Activated CD4-positive, alpha-beta T cell treated with anti-CD3 and anti-CD28 coated beads, Interleukin-2, amount 10 ng/mL, durations not matched to agents 24 days and 14 days (primary cell): ENCODE measurements around the gene DENND1A. TPM values are rescaled to one million over a fixed set of nuclear protein-coding genes. Genes with fewer than 3 reads are reported as not detected.

Source experiments
- DNase-seq: peaks from one replicate; pipeline ENCODE4 v3.0.0; 2022
- H3K27ac Mint-ChIP-seq: one replicate; pipeline ENCODE4 v1.8.0; 2022; ENCODE audit warnings: mild to moderate bottlenecking, mixed read lengths
- H3K27me3 Mint-ChIP-seq: one replicate; pipeline ENCODE4 v1.8.0; 2022; ENCODE audit warnings: mixed read lengths
- H3K36me3 Mint-ChIP-seq: one replicate; pipeline ENCODE4 v1.8.0; 2022; ENCODE audit warnings: low read depth, mild to moderate bottlenecking, mixed read lengths
- H3K4me1 Mint-ChIP-seq: one replicate; pipeline ENCODE4 v1.8.0; 2021; ENCODE audit warnings: mixed read lengths
- H3K4me3 Mint-ChIP-seq: one replicate; pipeline ENCODE4 v1.8.0; 2022; ENCODE audit warnings: mild to moderate bottlenecking, moderate library complexity, mixed read lengths
- H3K9me3 Mint-ChIP-seq: one replicate; pipeline ENCODE4 v1.8.0; 2021; ENCODE audit warnings: mixed read lengths
- intact Hi-C: fragments of 100-400 bp; cut with micrococcal nuclease; formaldehyde crosslinking; loops from one replicate; pipeline ENCODE4 v1.15.1; 2023
- total RNA-seq: library from RNA; stranded (reverse); gene quantifications from 2 replicates; pipeline ENCODE4 v1.2.3, GENCODE V29; 2022

The DENND1A gene
- total RNA-seq, 1 donor from 2014 or later = 25.2 TPM

DNA sequence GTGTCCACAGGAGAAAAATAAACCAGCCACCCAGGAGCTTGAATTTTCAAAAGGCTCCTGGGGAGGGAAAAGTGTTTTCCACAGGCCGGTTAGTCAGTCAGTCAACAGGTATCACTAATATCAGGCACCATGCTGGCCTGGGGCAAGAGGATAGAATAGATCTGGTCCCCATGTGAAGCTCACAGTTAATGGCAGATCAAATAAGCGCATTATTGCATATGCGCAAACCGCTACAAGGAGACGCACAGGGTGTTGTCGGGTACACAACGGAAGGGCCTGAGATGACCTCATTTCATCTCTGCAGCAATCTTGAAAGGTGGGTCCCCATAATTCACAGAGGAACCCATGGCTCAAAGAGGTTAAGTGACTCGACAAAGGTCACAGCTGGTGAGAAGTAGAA, 313.2 kb downstream of the DENND1A start:
- H3K27ac Mint-ChIP-seq = no peak overlapping the region
- H3K4me3 Mint-ChIP-seq = no peak overlapping the region
- H3K9me3 Mint-ChIP-seq = no peaks in the 10 kb centered on the region
- DNase-seq = no peak
- H3K4me1 Mint-ChIP-seq = no peaks in the 10 kb centered on the region
- no peaks in the 10 kb centered on the region for H3K36me3 Mint-ChIP-seq
- H3K27me3 Mint-ChIP-seq = no peaks in the 10 kb centered on the region
- intact Hi-C loops = no loop called here

DNA sequence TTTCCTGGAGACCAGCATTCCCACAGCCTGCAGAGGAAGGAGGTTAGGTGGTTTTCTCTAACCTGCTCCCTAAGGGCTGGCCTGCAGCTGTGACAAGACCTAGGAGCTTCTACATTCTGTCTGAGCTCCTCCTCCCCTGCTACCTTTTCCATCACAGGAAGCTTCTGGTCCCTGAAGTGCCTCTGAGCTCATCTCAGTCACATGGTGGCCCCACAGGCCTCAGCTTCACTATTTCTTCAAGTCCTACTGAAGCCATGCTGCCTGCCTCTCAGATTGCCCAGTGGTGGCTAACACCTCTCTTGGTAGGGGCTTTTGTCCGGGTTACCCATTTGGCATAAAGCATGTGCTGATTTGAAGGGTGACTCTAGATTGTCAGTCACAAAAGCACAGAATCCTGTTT, 314.5 kb downstream of the DENND1A start:
- Mint-ChIP-seq H3K27me3 (no peaks in the 10 kb centered on the region), H3K4me1 (no peaks in the 10 kb centered on the region), H3K9me3 (no peaks in the 10 kb centered on the region), H3K27ac (no peak overlapping the region), H3K36me3 (no peaks in the 10 kb centered on the region), H3K4me3 (no peak overlapping the region)
- intact Hi-C loops = no loop called here
- no peak for DNase-seq

DNA sequence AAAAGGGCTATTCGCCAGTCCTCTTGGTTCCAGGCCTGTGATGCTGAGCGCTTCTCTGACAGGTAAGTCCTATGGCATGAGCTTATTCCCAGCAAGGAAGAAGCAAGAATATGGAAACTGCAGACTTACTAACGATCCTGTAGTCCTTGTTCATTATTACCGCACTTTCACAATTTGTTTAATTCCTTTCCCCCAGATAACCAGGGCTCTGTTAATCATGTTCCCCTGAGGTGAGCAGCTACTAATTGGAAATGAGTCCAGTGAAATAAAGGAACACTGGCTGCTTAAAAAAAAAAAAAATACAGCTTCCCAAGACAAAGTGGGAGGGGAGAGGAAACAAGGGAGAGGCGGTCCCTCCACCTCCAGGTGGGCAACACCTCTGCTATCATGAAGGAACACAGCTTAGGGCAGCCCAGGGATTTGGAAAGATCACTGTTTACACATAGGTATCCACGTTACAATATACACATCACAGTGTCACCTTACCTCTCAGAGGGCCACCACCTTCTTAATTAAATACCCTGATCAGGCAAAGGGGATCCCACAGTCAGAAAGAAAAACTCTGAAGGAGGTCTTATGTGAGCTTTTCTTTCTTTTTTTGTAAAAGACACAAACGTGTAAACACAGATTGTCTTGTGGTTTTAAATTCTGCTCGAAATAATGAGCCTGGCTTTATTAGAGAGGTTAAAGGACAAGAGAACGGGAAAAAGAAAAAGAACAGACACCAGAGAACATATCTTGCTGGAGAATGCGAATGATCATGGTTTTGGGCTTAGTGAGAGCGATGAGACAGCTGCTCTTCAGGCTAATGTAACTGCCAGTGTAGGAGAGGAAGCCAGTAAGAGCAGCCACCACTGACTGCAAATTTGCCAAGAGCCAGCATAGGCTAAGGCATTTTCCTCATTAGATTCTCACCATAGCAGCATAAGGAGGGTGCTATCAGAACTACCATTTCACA, 315.3 kb downstream of the DENND1A start:
- Mint-ChIP-seq H3K27ac (no peak overlapping the region), H3K36me3 (no peaks in the 10 kb centered on the region), H3K9me3 (no peaks in the 10 kb centered on the region), H3K4me1 (no peaks in the 10 kb centered on the region), H3K4me3 (no peak overlapping the region), H3K27me3 (no peaks in the 10 kb centered on the region)
- DNase-seq = no peak
- intact Hi-C loops = no loop called here

DNA sequence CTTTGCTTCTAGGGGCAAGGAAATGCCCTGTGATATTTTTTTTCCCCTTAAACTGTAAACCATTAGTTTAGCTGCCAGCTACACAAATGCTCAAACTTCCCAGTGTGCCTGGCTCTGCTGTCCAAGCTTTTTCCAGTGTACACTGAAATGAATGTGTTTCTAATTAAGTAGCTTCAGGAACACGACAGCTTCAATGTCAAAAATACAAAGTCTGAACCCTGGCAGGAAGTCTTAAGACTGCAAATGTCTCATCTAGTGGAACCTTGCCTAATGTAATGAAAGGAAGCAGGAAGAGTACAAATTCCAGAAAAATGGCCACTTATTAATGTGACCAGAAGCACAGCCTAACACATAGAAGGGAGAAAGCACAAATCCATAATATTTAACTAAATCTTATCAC, 318.7 kb downstream of the DENND1A start:
- H3K27me3 Mint-ChIP-seq = no peaks in the 10 kb centered on the region
- DNase-seq = no peak
- no peak overlapping the region for H3K27ac Mint-ChIP-seq
- H3K9me3 Mint-ChIP-seq = no peaks in the 10 kb centered on the region
- no peaks in the 10 kb centered on the region for H3K4me1 Mint-ChIP-seq
- H3K36me3 Mint-ChIP-seq = no peaks in the 10 kb centered on the region
- no peak overlapping the region for H3K4me3 Mint-ChIP-seq
- intact Hi-C loops = no loop called here

DNA sequence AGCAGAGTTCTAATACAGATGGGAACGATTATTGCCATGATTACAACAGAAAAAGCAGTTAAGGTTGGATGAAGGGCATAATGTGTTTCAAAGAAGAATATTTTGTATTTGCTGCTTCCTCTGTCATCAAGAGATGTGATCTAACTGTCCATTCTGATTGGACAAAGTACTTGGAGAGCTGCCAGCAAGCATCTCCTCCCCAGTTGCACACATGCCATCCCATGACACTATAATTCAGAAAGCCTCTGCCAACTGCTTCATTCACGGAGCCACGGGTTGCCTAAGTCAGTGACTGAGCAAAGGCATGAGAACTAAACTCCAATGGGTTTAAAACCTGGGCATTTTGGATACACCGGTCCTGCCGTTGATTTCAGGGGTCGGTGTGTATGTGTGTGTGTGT, 320.1 kb downstream of the DENND1A start:
- no peak overlapping the region for H3K27ac Mint-ChIP-seq
- H3K36me3 Mint-ChIP-seq = no peaks in the 10 kb centered on the region
- intact Hi-C loops = no loop called here
- H3K27me3 Mint-ChIP-seq = no peaks in the 10 kb centered on the region
- no peak overlapping the region for H3K4me3 Mint-ChIP-seq
- no peaks in the 10 kb centered on the region for H3K4me1 Mint-ChIP-seq
- DNase-seq = no peak
- no peaks in the 10 kb centered on the region for H3K9me3 Mint-ChIP-seq

DNA sequence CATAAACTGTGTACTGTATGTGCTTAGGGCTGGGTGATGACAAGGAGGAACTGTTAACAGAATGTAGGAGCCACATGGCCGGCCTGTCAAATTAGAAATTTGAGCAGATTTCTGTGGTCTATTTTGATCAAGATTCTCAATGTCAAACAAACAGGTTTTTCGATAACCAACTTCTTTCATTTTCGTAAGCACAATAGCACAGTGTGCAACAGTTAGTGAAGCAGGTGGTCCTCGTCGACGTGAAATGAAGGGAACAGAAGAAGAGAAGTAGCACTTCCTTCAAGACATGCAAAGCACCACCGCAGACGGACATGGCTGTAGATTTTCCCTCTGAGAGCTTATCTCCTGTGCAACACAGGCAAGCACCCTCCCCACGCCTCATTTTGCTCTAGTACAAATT, 321.8 kb downstream of the DENND1A start:
- H3K9me3 Mint-ChIP-seq = no peaks in the 10 kb centered on the region
- intact Hi-C loops = no loop called here
- H3K27me3 Mint-ChIP-seq = no peaks in the 10 kb centered on the region
- H3K36me3 Mint-ChIP-seq = no peaks in the 10 kb centered on the region
- no peak for DNase-seq
- no peak overlapping the region for H3K27ac Mint-ChIP-seq
- no peak overlapping the region for H3K4me3 Mint-ChIP-seq
- H3K4me1 Mint-ChIP-seq = no peaks in the 10 kb centered on the region

DNA sequence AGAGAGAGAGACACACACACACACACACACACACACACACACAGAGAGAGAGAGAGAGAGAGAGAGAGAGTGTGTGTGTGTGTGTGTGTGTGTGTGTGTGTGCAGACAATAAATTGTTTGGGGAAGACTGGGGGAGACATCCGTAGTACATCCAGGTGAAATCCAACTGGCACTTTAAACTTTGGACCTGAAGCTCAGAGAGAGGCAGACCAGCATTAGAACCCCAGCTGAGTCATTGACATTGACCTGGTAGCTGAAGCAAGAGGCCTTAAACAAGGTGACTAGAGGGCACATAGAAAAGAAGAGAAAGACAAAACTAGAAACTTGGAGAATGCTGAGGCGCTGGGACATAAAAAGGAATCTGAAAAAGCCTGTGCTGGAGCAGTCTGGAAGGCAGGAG, 322.4 kb downstream of the DENND1A start:
- intact Hi-C loops = no loop called here
- Mint-ChIP-seq H3K27ac (no peak overlapping the region), H3K36me3 (no peaks in the 10 kb centered on the region), H3K9me3 (no peaks in the 10 kb centered on the region), H3K27me3 (no peaks in the 10 kb centered on the region), H3K4me1 (no peaks in the 10 kb centered on the region), H3K4me3 (no peak overlapping the region)
- DNase-seq = no peak

DNA sequence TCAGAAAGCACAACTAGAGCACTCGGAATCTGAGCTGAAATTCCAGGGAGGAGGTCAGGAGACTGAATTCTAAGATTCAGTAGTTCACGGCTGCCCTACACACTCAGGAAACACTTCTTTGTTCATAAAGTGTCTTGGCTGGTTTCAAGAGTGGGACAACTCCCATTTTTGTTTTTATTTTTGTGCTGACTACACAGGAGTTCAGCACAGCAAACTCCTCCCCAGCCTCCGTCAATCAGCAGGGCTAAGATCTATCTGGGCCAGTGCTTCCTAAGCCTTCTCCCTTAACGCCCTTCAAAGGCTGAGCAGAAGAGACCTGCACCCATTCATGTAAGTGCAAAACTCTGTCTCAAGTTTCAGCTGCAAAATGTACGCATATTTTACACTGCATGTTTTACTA, 323.8 kb downstream of the DENND1A start:
- H3K36me3 Mint-ChIP-seq = no peaks in the 10 kb centered on the region
- H3K4me1 Mint-ChIP-seq = no peaks in the 10 kb centered on the region
- H3K27ac Mint-ChIP-seq = no peak overlapping the region
- H3K4me3 Mint-ChIP-seq = no peak overlapping the region
- H3K9me3 Mint-ChIP-seq = no peaks in the 10 kb centered on the region
- no peak for DNase-seq
- intact Hi-C loops = no loop called here
- no peaks in the 10 kb centered on the region for H3K27me3 Mint-ChIP-seq

DNA sequence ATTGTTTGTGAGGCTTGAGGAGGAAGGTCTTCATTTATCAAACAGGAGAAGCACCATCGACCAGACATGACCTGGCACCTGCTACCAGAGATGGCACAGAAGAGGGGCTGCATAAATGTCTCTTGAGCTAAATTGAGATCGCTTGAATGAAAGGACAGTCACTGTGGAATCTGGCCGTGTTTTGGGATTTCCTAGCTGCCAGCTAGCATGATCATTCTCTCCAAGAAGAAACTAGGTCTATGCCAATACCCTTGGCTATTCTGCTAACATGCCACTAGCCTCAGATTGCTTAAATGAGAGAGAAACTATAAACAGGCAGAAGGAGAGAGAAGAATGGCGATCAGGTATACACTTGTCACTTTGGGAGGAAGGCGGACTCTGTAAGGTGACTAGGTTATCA, 324.6 kb downstream of the DENND1A start:
- no peak for DNase-seq
- Mint-ChIP-seq H3K4me1 (no peaks in the 10 kb centered on the region), H3K36me3 (no peaks in the 10 kb centered on the region), H3K27ac (no peak overlapping the region), H3K4me3 (no peak overlapping the region), H3K27me3 (no peaks in the 10 kb centered on the region), H3K9me3 (no peaks in the 10 kb centered on the region)
- intact Hi-C loops = no loop called here

DNA sequence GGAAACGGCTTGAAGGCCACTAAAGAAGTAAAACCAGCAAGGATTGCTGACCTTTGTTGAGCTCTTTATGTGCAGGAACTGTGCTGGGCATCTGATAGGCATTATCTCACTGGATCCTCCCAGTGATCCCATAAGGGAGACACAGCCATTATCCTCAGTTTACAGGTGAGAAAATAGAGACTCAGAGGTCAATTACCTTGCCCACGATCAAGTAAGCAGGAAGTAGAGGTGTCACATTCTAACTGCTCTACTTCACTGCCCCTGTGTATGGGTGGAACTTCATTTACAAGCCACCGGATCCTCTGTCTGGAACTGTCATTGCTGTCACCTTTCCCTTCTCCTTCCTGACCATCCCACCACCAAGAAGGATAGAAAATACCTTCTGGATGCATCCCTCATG, 325.1 kb downstream of the DENND1A start:
- Mint-ChIP-seq H3K9me3 (no peaks in the 10 kb centered on the region), H3K27ac (no peak overlapping the region), H3K27me3 (no peaks in the 10 kb centered on the region), H3K36me3 (no peaks in the 10 kb centered on the region), H3K4me1 (no peaks in the 10 kb centered on the region), H3K4me3 (no peak overlapping the region)
- intact Hi-C loops = no loop called here
- no peak for DNase-seq

DNA sequence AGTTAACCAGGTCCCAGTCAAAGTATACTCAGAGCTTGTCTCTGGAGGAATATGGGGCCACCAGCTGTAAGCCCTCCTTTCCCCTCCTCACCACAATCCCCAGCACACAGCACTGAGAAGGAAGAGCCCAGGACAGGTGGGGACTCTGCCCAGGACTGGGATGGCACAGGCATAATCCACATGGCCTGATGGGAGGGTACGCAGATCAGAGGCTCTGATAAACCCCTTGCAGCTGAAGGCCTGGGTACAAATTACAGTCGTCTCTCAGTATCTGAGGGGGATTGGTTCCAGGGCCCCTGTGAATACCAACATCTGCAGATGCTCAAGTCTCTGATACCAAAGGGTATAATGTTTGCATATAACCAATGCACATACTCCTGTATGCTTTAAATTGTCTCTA, 328.1 kb downstream of the DENND1A start:
- Mint-ChIP-seq H3K27me3 (no peaks in the 10 kb centered on the region), H3K27ac (no peak overlapping the region), H3K4me1 (no peaks in the 10 kb centered on the region), H3K9me3 (no peaks in the 10 kb centered on the region), H3K4me3 (no peak overlapping the region), H3K36me3 (no peaks in the 10 kb centered on the region)
- no peak for DNase-seq
- intact Hi-C loops = no loop called here

DNA sequence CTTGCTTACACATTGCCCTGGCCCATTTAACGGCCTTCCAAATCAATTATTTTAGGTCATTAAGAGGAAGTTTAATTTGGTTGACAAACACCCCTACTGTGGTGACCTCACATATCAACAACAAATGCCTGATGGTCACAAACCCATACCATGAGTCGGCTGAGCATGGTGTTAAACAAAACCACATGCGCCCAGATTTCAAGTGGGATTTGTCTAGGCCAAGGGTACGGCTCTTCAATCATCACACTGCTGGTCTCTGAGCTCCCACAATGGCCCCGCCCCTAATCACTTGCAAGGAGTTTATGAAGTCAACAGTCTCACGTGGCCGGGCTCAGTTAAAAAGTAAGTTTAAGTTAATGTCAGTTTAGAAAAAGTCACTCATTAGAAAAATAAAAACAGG, 330.1 kb downstream of the DENND1A start:
- intact Hi-C loops = no loop called here
- Mint-ChIP-seq H3K9me3 (no peaks in the 10 kb centered on the region), H3K4me3 (no peak overlapping the region), H3K4me1 (no peaks in the 10 kb centered on the region), H3K27me3 (no peaks in the 10 kb centered on the region), H3K27ac (no peak overlapping the region), H3K36me3 (no peaks in the 10 kb centered on the region)
- no peak for DNase-seq

DNA sequence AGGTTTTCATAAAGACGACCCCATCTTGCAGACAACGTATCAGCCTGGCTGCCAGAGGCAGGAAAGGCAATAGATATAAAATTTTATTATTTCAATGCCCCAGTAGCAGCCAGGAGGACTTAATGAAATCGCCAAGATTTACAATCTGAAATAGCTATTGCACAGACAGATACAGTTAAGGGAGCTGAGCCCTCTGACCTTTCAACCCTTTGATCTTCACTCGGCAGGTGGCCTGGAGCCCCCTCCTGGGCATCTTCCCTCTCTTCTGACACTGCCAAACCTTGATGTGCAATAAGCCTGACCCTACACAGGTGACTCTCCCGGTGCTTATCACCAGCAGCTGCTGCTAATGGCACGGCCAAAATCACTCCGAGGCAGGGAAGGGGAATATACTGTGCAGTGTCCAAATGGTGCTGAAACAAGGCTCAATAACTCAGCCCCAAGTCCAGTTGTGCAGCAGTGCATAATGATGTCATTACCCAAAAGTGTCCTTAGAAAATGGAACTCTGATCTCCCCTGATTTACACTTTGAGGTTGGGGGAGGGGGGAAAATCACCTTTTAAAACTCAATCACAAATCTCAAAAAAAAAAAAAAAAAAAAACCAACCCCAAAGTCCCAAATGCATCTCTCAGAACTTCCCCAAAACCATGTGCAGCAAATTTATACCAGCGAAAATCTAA, 331.9 kb downstream of the DENND1A start:
- intact Hi-C loops = no loop called here
- H3K27ac Mint-ChIP-seq = no peak overlapping the region
- no peaks in the 10 kb centered on the region for H3K36me3 Mint-ChIP-seq
- no peaks in the 10 kb centered on the region for H3K4me1 Mint-ChIP-seq
- H3K9me3 Mint-ChIP-seq = no peaks in the 10 kb centered on the region
- no peaks in the 10 kb centered on the region for H3K27me3 Mint-ChIP-seq
- DNase-seq = no peak
- no peak overlapping the region for H3K4me3 Mint-ChIP-seq

DNA sequence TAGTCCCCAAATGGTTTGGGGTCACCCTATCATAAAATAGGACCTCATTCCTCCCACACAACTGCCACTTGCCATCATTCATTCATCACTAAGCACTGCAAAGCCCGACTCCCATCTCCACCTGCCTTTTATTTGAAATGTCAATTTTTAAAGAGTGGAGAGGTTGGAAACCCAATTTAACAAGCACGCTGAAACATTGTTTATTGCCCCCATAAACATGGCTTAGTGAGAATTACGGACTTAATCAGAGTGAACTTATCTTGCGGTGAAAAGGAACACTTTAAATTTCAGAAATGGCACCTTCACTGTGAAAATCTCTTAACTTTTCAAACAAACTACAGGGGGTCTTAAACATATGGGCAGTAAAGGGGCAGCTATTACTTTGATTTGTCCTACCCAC, 332.9 kb downstream of the DENND1A start:
- no peak for DNase-seq
- intact Hi-C loops = no loop called here
- Mint-ChIP-seq H3K9me3 (no peaks in the 10 kb centered on the region), H3K27ac (no peak overlapping the region), H3K4me3 (no peak overlapping the region), H3K4me1 (no peaks in the 10 kb centered on the region), H3K27me3 (no peaks in the 10 kb centered on the region), H3K36me3 (no peaks in the 10 kb centered on the region)
